NCI-H526 treated with DMSO at 0.1 percent for 48 hours (cell line): ENCODE measurements around the gene POLG.

ENCODE experiments used
- DNase-seq: peaks from one replicate; lab custom pipeline; 2025; lab: John Stamatoyannopoulos, UW

POLG gene

DNA sequence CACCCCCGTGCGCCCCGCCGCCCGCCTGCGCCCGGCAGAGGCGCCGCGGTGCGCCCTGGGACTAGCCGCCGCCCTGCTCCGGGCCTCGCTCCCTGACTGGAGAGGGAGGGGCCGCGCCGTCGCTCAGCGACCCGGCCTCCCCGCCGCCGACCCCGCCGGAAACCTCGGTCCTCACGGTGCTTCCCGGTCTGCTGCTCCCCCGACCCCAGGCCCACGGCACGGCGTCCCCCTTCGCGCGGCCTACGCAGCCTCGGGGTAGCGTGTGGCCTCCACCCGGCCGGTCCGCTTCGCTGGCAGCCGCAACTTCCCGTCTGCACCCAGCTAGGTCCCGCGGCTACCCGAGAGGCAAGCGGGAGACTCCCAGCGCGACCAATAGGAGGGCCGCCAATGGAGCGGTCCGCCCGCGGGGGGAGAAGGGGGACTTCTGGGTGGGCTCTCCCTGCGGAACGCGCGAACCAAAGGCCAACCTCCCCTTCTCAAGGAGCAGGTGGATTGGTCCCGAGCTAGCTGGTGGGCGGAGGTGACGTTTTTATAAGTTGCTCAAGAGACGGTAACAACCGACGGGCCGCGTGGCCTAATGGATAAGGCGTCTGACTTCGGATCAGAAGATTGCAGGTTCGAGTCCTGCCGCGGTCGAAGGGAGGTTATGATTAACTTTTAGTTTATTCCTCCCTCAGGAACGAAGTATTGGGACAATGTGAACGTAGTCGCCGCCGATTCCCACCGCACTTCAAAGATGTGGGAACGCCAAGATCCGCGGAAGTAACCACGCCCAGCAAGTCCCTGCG is at the start of gene POLG:
TSS of gene POLG (minus strand) at position 315 of the 788 bp plus-strand sequence. CDS start 1,070 bp downstream, outside the sequence.
- DNase-seq: peak; percentile 99

DNA sequence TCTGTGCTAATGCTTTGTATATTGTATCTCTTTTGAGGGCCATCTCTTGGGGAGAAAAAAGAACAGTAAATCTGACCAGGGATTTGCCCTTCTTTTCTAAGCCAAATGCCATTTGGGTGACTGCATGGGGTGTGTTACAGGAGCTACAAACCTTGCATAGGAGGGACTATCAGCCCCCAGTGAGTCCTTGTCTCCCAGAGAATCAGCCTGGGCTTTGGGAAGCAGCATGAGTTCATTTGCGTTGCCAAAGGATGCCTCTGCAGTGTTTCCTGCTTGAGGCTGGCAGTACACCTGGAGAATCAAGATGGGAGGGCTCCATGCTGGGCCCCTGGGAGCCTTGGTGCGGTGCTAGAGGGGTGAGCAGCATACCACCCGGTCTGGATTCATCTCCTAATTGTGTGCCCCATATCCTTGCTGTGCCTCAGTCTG is 49.6 kb upstream of the POLG start:
- no peak for DNase-seq

DNA sequence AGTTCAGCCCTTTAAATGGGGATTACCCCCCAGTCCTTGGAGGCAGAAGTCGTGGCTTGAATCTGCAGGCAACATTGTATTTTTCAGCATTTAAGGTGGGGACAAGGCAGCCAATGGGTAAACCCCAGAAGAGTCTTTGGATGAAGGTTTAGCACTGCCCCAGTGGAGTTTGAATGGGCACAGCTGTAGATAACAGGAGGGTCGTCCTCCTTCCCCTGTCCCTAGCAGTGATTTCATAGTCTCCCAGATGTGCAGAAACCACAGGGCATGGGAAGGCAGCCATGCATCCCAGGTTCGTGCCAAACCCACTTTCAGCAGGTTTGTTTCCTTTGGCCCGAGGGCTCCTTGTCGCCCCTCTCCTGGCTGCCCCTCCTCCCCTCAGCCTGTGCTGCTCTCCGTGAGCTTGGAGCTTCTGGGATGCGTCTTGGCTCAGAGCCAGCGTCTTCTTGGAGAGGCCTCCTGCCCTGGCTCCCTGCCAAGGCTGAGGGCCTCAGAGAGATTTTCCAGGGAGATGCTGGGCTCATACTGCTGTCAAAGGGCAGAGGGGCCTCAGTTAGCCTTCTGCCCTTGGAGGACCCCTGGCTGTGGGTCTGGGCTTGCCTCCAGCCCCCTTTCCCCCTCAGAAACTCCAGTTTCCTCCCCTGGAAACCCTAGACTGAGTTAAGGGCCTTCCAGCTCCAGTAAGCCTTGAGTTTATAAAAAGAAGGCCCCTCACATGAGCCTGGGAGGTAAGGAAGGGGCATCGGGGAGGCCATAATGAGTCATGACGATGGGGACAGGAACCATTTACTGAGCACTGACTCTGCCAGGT is 48.9 kb upstream of the POLG start:
- DNase-seq: peak; percentile 34

DNA sequence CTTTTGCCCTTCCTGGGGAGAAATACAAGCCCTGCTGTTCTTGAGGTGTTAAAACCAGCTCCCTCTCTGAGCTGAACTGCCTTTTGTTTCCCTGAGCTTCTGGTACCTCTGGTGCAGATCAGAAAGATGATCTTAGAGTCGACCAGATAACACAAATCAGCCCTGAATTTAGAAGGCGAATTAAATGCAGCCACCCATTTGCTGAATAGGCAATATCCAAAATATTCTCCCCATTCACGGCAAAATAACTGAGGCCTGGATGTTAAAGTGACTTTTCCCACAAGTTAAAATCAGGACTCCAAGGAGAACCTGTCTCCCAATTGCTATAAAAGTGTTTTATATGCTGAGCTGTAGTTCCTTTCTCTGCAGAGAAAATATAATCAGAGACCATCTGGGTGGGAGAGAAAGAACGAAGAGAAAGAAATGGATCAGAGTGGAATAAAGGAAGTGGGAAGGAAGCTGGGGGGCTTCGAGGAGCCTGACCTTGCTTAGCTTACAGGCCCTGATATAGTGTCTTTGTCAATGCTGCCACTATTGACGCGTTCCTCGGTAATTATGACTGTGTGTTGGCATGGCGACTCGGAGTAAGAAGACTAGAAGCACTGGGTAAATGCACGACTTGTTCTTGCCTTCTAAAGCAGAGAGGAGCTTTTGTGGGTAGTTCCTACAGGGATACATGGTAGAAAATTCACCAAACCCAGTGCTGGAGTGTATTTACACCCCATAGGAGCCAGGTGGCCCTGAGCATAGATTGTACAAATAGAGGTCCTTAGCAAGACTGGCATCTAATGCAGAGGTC is 47.5 kb upstream of the POLG start:
- DNase-seq: no peak

DNA sequence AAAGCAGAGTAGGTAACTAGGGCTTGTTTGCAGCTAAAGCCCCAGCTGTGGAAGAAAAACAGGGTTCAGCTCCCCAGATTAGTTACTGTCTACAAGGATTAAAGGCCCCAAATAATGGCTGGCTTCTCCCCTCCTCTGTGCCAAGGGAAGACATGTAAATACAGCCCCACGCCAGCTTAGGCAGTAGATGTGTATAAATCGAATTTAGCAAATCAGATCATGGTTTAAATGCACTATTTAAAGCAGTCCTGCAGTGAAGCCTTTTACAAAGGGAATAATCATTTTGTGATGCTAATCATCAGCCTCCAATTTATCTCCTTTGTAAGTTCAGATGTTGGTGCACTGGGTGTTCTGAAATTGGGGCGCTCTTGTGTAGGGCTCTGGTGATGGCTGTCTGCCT is 46.7 kb upstream of the POLG start:
- no peak for DNase-seq

DNA sequence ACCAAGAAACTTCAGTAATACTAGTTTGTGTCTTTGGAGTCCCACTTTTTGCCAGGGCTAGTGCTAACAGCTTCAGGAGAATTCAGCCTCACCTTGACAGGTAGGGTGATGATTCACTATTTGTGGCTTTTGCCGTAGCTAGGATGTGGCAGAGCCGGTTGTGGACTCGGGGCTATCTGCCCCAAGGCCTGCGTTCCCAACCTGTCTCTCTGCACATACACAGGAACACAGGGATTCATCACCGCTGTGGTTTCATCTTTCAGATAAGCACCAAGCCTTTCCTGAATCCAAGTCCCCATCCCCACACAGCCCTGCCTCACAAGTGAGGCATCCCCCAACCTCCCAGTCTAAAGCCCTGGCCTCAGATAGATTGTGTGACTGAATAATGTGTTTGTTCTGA is 45.2 kb upstream of the POLG start:
- DNase-seq: no peak

DNA sequence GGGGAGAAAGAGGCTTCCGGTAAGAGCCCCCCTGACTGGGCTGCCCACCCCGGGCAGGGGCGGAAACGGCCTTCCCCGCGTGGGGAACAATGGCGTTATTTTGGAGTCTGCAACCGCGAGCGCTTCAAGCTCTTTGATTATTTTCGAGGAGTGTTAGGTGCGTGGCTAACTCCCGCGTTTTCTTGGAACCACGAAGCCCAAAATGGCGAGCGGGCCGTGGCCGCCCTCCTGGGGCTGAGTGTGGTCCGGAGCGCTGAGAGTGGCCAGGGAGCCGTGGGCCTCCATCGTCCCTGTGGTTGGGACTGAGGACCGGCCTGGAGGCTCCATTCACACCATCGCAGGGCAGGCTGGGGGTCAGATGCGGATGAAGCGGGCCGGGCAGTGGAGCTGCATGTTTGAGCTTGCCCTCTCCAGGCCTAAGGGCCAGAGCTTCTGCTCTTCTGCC is 44.6 kb upstream of the POLG start:
- no peak for DNase-seq

DNA sequence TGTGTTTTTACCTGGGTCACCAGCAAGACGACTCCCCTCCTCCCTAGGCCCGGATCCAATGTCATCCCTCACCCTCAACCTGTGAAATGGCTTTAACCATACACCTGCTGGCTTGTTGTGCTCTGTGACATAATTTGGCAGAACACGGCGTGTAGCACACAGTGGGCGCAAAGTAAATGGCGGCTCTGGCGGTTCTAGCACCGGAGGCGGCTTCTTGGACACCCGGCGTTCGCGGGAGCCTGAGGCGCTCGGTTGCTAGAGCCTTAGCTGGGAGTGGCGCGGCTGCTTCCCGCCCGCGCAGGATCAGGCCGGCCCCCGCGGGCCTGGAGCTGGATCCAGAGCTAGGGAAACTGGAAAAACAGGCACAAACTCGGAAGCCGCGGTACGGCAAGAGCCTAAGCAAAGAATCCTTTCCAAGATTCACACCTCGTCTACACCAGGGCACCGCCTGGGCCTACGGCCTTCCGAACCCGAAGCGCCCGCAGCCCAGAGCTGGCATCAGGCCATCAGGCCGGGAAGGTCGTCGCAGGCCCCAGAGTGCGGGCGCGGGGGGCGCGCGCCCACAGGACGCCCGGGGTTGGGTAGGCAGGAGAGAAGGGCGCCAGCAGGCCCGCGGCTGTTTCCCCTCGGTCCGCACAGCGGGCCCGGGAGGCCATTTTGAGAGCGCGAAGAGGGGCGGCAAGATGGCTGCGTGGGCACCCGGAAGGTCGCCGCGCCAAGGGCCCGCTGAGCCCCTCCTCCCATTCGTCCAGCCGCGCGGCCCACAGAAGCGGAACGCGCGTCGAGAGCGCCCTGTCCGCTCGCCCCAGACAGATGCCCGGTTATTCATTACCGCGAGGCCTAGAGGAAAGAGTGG is 43.9 kb upstream of the POLG start:
- DNase-seq: no peak

DNA sequence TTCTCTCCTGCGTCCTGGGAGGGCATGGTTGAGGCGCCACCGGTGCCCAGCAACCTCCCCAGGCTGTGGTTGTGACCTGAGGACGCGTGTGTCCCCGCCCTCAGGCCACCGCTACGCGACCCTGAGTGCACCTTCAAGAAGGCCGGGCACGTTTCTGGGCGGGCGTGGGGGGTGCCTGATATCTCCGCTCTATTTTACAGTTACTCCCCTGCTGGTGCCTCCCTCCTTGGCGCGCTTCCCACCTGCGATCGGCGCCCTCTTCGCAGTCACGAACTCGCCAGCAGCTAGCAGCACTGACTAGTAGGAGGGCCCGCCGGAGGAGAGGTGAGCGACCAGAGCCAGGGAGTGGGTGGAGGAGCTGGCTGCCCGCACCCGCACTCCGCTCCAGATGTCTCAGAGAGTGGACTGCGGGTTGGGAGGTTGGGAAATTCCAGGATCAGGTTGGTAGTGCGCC is 43.2 kb upstream of the POLG start:
- no peak for DNase-seq

DNA sequence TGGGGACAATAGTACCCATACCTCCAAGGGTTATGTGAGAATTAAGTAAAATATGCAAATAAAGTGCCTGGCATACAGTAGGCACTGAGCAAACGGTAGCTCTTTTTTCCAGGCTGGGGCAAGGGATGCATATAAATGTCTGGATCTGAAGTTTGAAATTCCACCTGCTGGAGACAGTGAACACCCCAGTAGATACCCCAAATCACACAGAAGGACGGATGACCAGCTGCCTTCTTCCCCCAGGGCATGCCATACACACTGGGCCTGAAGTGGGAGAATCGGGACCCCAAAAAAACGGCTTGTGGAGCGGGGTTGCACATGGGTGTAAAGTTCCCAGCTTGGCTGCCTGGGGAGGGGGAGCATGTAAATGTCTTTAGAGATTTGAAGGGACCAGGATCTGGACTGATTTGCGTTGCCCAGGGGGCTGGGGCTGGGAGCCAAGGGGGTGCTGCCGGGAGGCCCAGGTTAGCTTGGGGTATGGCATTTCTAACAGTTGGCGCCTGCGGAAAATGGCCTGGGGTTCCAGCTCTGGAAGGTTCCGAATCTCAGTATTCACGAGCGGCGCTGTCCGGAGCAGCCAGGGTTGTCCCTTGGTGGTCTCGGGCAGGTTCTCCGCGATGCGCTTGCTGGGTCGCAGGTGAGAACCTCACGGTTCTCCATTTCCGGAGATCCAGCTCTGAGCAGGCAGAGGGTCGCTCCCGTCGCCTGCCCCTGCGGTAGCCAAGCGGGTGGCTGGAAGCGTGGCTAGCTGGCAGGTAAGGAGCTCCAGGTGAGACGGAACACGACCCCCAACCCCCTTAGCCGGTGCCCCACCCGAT is 42.6 kb upstream of the POLG start:
- DNase-seq: peak; percentile 50

DNA sequence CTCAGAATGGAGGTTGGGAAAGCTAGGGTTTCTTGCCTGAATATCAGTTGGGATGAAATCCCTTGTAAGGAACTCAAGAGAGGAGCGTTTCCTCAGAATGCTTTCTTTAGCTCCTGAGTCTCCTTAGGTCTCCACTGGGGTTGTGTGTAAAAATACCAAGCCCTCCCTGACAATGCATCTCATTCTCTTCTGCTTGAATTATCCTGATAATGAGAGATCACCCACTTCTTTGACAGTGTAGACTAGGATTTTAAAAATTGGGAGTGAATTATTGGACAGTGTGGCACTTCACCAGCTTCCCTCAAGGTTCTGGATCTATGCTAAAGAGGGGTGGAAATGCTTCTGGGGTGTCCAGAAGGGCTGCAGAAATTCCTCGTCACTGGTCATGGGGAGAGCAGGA is 41.8 kb upstream of the POLG start:
- no peak for DNase-seq

DNA sequence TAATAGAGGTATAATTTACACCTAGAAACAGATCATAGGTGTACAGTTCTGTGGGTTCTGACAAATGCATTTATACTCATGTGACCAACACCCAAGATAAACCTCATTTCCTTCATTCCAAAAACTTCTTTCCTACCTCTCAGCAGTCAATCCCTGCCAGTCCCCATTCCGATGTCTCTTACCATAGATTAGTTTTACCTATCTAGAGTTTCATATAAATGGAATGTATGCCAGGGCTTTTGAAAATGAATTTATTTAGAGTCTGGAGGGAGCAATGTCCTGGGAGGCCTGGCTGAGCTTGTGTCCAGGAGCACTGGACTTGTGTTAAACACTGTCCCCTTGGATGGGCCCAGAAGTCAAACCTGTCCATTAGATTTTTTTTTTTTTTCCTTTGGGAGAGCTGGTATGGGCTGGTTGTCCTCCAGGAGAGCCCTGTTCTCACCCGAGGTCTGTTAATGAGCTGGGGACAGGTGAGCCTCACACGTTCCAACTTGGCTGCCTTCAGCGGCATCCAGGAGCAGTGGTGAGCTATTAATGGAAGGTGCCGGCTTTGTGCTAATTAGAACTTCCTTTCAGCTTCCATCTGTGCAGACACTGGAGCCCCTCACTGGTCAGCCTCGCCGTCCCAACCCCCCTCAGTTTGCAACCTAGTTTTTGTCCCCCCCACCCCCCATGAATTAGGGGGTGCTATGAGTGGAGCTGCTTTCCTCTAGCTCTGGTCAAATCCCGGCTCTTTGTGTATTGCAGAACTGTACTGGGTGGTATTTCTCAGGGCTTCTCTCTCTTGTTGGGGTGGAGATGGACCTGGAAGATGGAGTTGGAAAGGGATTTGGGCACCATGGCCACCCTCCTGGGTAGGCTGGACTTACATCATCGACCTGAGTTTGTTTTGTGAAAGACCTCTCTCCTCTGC is 40.7 kb upstream of the POLG start:
- no peak for DNase-seq

DNA sequence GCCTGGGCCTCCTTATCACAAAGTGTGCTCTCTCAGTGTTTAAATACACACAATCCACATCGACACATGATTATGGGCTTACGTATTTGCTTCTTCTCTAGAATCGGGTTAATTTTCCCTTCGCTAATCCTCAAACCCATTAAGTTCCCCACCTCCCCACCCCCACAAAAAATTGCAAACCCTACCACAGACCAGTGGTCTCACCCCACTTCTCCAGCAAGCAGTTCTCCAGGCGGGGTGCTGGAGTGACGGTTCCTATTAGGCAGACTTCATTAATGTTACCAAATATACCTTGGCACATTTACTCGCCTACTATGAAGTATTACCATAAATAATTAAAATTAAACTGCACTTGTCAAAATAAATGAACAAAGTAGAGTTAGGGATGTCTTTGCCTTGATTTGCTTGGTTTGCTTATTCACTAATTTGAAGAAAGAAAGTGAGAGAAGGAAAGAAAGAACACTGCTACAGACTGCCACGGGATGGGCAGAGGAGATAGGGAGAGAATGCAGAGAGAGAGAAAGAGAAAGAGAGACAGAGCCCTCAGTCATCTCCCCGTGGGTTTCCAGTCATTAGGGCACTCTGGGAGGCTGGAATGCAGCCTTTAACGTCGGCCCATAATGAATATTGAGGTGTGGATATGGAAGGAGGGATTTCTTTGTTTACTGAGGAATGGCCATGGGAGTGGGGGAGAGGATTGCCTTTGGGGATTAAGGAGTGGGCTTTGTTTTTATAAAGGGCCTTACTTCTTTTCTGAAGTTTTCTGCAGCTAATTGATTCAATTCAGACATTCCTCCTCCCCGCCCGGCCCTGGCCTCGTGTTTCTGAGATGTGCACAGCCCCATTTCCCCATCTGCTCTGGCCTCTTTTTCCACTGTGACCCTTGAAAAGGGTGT is 39.7 kb upstream of the POLG start:
- no peak for DNase-seq

DNA sequence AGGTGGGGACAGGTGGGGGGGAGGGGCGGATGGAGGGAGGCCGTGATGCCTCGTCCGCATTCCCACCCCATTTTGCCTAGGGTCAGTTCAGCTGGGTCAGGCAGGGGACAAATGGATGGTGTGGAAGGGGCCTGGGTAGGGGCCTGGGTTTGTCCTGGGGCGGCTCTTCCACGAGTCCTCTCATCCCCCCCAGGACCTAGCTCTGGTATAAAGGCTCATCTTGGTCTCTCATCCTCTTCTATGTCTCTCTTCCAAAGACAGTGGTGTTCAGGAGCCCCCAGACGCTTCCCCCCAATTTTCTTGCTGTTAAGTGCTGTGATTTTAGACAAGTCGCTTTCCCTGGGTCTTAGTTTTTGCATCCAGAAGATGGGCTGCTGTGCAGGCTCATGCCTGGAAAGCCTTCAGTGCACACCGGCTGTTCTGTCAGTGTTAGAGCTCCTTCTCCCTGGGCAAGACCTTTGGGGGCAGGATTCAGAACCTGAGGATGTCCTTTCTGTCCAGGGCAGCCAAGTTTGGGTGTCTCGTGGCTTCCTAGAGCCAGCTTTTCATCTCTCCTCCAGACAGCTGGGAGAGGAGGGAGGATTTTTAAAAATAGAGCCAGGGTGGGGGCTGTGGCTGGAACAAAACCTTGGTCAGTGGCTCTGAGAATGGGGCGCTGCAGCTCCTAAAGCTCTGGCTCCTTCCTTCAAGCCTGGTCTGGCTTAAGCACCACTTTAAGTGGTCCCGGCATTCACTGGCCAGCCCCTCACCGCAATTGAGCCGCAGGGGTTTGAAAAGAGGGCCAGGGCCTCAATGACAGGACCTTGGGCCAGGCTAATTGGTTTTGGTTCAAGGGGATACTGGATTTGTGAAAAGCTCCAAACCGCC is 37.7 kb upstream of the POLG start:
- no peak for DNase-seq

DNA sequence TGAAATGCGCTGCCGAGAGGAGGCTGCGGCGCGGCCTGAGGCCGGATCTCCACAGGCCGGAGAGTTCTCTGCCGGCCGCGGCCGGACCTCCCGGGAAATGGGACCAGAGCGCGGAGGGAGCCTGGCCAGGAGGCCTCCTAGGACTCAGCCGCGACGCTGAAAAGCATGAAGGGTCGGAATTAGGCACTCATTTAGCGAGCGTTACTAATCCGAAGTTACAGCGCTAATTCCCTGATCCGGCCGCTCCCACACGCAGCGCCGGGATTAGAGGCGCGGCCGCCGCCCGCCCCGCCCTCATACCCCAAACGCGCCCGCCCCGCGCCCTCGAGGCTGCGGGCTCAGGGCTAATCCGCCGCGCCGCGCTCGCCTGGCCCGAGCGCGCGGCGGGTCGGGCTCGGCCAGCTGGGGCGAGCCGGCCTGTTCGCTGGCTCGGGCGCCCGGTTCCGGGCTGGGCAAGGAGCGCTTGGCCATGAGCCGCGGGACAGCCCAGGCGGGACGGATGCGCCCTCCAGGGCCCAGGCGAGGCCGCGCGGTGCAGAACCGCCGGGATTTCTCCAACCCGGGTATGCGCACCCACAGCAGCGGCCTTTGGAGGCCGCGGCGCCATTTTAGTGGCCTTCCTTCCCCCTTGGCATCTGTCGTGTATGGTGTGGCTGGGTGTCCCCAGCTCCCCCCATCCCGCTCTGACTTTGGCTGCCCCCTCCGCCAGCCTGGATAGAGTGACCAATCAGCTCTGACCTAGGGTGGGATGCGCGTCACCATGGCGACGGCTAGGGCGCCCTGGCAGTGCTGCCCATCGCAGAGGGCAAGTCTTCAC is 36.8 kb upstream of the POLG start:
- DNase-seq: no peak

DNA sequence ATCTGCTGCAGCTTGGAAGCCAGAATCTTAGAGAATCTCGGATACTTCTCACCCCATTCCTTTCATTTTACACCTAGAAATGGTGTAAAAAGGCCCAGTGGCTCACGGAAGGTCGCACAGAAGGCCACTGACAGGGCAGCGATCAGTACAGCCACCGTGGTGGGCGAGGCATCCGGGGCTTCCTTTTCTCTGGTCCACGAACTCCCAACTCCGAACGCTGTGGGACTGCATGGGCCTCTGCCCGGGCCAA is 36.3 kb upstream of the POLG start:
- DNase-seq: no peak
